ENCODE results near the gene LCA5.
"Not testable (repeated sequence)": the region's sequence is repeated elsewhere in the genome, so short reads cannot be mapped to it uniquely, and the experiment has no call there.

The LCA5 gene

DNA sequence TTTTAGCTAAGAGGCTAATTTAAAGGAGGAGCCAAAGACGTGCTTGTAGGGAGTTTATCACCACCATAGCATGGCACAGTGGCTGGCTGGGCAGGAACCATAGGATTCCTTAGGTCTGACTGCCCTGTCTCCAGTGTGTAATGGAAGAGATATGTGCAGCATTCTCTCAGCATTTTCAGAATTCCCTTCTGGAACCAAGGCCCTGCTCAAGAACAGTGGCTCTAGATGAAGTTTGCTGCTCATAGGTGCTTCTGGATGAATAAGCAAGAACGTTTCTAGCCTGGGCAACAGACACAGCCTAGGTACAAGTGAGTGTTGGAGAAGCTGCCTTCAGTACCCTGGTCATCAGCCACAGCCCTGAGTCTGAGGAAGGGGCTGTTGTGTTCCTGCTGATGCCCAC lies 69.1 kb downstream of the LCA5 start:
- no peak for DNase-seq (ENCODE audit: low read depth in 1 of 2, low spot score in 1 of 2)

DNA sequence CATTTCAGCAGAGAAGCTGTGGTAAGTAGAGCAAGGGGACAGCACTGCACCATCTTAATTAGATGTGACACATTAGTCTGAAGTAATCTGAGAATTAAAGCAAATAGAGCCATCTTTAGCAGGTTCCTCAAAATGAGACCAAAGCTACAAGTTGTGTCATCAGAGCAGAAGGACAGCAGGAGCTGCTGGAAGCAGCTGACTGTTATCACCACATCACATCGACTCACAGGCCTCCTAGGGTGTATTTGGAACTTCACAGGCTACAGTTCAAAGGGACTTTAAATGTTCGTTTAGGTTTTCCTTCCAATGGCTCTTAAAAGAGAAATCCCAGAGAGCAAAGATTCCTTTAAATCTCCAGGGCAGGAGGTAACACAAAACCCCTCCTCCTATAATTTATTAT lies 69.5 kb downstream of the LCA5 start:
- DNase-seq (ENCODE audit: low read depth in 1 of 2, low spot score in 1 of 2) = no peak

DNA sequence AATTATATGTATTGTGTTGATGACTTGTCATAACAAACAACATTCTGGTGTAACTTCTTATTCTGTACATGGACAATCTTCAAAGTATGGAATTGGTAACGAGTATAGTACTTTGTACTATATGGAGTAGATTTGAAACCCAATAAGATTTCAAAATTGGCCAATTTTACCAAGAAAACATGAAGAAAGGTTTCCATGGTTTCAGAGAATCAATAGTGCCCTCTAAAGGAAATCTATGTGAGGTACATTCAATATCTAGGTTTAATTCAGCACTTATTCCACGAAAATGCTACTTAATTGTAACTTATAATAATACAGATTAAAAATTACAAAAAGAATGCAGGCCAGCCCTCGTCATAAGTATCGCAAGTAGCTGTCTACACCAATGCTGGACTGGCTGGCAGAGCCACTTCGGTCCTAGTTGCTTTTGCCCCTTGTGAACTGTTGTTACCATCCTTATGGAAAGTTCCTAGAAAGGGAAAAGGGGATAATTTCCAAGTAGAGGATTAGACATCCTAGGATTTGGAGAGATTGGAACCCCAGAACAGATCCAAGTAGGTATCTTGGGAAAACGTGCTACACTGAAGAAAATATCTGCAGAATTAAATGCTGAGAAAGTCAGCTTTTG lies 70.9 kb downstream of the LCA5 start:
- no peak for DNase-seq (ENCODE audit: low read depth in 1 of 2, low spot score in 1 of 2)

DNA sequence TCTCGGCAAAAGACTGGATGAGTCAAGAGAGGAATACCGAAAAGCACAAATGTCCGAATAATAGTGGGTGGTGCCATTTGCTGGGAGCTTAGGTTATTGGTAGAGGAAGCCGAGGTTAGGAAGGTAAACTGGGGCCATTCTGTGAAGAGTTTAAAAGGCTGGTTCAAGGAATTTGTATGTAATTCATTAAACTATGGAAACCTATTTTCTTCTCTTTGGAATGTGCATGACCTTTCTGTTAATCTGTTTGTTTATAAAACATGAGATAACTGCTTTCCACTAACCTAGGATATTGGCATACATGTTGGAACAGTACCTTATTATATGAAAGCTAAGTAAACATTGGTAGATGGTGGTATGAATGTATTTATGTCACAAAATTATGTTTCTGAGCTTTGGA lies 71.8 kb downstream of the LCA5 start:
- no peak for DNase-seq (ENCODE audit: low read depth in 1 of 2, low spot score in 1 of 2)

DNA sequence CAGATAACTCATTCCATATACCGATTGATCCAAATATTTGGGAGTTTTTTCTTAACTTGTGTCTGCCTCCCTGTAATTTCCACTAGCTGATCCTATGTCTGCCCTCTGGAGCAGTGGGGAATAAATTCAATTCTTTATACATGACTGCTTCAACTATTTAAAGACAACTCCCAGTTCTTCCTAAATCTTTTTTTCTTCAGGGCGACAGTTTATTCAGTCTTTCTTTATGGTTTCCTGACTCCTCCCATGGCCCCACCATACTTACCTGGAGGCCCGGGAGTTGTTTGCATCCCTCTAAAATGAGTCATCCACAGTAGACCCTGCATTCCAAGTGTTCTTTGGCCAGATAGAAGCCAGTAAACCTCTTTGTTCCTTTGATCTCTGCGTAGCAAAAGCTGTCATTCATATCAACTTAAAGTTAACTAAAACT lies 73.6 kb downstream of the LCA5 start:
- DNase-seq (ENCODE audit: low read depth in 1 of 2, low spot score in 1 of 2) = no peak

DNA sequence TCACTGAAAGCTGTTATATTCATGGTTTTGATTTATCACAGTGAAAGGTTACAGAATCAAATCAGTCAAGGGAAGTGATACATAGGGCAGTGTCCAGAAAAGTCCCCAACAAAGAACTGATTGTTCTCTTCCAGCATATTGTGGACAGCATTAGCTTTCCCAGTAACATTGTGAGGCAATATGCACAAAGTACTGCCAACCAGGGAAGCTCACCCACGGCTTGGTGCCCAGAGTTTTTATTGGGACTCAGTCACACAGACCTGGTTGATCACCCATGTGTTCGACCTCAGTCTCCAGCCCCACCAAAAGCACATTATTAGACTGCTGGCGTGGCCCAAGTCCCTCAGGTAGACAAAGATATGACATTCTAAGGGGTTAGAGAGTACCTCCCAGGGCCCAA lies 76.0 kb downstream of the LCA5 start:
- DNase-seq (ENCODE audit: low read depth in 1 of 2, low spot score in 1 of 2) = no peak

DNA sequence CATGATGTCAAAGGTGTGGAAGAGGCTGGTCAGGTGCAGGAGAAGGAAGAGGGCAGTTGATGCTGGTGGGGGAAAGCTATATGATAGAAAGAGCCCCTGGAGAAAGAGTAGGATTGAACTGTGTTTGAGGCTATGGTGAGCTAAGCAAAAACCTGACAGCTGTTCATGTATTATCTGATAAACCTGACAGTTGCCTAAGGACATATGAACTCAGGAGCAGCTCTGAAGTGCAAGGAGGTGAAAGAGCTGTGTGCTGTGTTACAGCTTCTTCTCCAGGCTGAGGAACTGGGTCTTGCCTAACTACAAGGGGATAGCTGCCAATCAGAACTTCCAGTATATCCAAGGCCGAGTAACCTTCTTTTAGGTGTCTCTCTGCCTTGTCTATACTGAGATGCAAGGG lies 81.8 kb downstream of the LCA5 start:
- no peak for DNase-seq (ENCODE audit: low read depth in 1 of 2, low spot score in 1 of 2)

DNA sequence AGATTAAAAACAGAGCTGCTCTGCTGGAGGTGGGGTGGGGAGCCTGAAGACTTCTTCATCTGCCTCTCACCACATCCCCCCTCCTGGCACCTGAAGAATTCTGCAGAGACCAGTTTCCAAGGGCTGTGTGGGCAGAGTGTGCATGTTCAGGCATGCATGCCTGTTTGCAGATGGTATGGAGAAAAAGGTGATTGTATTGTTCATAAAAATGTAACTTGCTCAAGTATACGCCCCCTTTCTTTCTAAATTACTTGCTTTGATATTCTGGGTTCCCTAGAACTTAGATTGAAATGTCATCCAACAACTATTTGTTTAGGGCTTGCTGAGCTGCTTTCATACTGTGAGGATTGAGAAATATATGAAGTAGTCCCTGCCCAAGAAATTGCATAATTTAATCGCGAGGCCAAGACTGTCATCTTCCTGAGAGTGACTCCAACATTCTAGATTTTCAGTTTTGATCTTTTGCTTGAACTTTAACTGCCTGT lies 83.6 kb downstream of the LCA5 start:
- no peak for DNase-seq (ENCODE audit: low read depth in 1 of 2, low spot score in 1 of 2)

DNA sequence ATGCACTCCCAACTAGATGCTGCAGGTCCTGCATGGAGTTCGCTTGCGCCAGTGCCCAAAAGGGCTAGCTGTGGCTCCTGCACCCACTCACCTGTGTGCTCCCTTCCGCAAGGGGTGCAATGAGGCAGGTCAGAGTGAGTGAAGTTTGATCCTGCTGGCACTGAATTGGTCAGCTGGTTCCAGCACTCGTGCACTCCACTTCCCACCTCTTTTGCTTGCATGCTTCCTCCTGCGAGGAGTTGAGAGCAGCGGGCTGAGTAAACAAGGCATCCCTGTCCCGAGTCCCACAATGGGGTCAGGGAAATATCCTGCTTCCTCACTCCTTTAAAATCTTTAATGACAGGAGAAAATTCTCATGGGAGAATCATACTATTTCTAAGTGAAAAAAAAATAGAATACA lies 86.2 kb downstream of the LCA5 start:
- DNase-seq (ENCODE audit: low read depth in 1 of 2, low spot score in 1 of 2) = no peak

DNA sequence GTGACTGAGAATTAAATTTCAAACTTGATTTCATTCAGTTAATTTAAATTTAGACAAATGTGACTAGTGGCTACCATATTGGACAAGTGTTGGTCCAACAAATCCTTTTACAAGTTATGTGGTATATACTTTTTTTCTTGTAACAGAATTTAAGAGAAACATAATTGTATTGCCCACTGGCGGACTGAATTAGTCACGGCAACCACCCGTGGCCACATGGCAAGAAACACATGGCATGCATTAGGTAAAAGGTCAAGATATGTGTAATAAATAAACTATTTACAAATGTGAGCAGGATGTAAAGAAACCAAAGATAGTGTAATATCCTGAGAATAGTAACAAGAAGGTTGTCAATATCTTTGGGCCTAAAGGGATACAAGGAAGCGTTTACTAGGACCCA lies 91.2 kb downstream of the LCA5 start:
- DNase-seq (ENCODE audit: low read depth in 1 of 2, low spot score in 1 of 2) = no peak

DNA sequence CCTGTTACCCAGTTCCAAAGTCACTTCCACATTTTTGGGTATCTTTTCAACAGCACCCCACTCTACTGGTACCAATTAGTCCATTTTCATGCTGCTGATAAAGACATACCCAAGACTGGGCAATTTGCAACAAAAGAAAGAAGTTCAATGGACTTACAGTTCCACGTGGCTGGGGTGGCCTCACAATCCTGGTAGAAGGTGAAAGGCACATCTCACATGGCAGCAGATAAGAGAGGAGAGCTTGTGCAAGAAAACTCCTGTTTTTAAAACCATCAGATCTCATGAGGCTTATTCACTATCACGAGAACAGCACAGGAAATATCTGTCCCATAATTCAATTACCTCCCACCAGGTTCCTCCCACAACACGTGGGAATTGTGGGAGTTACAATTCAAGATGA lies 93.4 kb downstream of the LCA5 start:
- not testable (repeated sequence) for DNase-seq (ENCODE audit: low read depth in 1 of 2, low spot score in 1 of 2)

DNA sequence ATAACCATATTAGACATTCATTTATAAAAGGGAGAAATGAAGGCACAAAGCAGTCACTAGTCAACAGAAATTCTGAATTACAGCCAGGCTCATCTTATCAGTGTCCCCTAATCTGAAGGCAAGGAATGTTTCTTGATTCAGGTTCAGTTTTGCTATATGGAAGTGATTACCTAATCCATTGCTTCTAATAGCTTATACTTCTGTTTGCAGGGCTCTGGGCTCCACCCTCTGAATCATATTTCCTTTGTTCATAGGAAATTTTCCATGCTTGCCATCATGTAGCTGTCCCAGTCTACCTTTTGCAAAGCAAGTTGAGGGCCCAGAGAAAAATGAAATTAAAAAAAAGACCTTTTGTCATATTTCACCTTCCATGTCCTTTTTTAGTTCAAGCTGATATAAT lies 96.0 kb downstream of the LCA5 start:
- no peak for DNase-seq (ENCODE audit: low read depth in 1 of 2, low spot score in 1 of 2)

DNA sequence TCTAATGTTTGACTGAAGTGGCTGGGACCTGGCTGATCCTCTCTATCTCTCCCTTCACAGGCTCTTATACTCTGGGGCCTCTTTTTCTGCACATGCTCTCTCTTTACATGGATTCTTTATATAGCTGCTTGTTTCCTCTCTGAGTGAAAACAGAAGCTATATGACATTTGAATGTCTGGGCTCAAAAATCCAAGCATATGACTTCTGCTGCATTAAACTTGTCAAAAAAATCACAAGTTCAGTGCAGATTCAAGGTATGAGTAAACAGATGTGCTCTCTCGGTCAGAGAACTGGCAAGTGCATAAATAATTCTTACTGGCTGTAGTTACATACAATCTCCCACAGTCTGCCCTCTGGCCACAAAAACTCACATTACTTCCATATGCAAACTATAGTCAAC lies 96.6 kb downstream of the LCA5 start:
- DNase-seq (ENCODE audit: low read depth in 1 of 2, low spot score in 1 of 2) = no peak

DNA sequence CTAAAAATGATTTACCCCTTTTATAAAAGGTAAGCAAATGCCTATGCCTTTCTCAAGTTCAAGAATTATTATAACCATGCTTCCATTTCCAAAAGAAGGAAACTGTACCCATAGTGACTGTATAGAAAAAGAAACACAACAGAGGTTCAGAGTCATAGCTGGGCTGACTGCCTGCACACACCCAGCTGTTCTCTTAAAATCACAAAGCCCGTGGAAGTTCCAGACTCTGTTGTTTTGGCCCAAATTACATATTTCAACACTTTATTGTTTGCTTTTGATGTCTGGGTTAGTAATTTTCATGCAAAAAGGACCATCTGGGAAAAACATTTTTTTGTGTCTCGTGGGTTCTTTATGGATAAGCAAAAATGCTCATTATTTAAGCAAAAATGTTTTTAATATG lies 99.2 kb downstream of the LCA5 start:
- no peak for DNase-seq (ENCODE audit: low read depth in 1 of 2, low spot score in 1 of 2)

DNA sequence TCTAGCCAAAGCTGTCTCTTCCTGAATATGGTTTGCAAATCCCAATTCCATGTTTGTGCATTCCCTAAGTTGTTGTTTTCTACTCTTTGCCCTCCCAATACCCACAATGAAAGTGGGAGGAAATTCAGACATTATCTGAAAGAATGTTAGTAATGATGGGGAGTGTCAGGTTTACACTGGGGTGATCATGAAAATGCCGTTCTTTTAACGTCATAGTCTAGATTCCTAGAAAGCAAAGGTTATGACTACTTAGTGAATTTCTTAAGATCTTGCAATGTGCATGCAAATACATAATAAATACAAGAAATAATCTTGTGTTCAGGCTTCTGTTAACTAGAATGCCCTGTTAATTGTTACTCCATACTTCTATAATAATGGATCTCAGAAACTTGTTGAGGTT lies 101.0 kb downstream of the LCA5 start:
- no peak for DNase-seq (ENCODE audit: low read depth in 1 of 2, low spot score in 1 of 2)

DNA sequence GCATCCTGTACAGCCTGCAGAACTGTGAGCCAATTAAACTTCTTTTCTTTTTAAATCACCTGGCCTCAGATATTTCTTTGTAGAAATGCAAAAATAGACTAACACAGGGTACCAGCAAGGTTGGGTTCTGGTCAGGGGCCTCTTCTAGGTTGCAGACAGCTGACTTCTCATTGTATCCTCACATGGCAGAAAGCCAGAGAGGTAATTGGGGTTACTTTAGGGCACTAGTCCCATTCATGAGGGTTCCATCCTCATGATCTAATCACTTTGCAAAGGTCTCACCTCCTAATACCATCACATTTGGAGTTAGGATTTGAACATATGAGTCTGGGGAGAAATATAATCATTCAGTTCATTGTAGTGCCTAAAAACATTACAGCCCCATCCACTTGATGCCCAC lies 101.5 kb downstream of the LCA5 start:
- no peak for DNase-seq (ENCODE audit: low read depth in 1 of 2, low spot score in 1 of 2)

Measured in stimulated activated CD4-positive, alpha-beta T cell treated with anti-CD3 and anti-CD28 coated beads, Interleukin-15, amount 100 ng/mL, for 1 hour (primary cell).